Measurements from ENCODE around the gene NTSR1.

Gene NTSR1

GRCh38 chr20:62809530-62810428 is 101.1 kb downstream of the NTSR1 start:
- TF ChIP-seq ZFX (IDR thresholded peaks at IDR 0.05): no peak
- TF ChIP-seq, protein P1, sequence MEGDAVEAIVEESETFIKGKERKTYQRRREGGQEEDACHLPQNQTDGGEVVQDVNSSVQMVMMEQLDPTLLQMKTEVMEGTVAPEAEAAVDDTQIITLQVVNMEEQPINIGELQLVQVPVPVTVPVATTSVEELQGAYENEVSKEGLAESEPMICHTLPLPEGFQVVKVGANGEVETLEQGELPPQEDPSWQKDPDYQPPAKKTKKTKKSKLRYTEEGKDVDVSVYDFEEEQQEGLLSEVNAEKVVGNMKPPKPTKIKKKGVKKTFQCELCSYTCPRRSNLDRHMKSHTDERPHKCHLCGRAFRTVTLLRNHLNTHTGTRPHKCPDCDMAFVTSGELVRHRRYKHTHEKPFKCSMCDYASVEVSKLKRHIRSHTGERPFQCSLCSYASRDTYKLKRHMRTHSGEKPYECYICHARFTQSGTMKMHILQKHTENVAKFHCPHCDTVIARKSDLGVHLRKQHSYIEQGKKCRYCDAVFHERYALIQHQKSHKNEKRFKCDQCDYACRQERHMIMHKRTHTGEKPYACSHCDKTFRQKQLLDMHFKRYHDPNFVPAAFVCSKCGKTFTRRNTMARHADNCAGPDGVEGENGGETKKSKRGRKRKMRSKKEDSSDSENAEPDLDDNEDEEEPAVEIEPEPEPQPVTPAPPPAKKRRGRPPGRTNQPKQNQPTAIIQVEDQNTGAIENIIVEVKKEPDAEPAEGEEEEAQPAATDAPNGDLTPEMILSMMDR (conservative IDR thresholded peaks at IDR 0.05): no peak
- H3K27ac ChIP-seq: no peak overlapping the region

DNA sequence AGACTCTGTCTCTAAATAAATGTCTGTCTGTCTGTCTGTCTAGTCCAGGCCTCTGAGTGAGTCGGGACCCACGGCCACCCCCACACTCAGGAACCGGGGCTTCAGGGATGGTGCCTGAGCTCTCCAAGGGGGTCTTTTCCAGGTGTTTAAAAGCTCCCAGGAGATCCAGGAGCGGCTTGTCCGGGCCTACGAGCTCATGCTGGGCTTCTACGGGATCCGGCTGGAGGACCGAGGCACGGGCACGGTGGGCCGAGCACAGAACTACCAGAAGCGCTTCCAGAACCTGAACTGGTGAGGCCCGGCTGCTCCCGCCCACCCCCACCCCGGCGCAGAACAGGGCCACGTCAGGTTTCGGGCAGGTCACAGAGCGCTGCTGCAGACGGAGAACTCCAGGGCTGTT is 102.7 kb downstream of the NTSR1 start:
- no peak for TF ChIP-seq ZFX (IDR thresholded peaks at IDR 0.05)
- TF ChIP-seq, protein P1 (conservative IDR thresholded peaks at IDR 0.05): no peak
- no peak overlapping the region for H3K27ac ChIP-seq

- no peak for TF ChIP-seq ZFX (IDR thresholded peaks at IDR 0.05)
- TF ChIP-seq, protein P1 (conservative IDR thresholded peaks at IDR 0.05): no peak
- H3K27ac ChIP-seq: no peak overlapping the region
These were observed 103.1 kb downstream of the NTSR1 start for GRCh38 chr20:62811720-62812119.

All from C4-2B (cell line).